ENCODE data around the gene SYNRG. TPM values are rescaled to one million over a fixed set of nuclear protein-coding genes. Genes with fewer than 3 reads are reported as not detected.

Gene SYNRG
- total RNA-seq, 1 experiment from 2014 or later, result 18.0 TPM

DNA sequence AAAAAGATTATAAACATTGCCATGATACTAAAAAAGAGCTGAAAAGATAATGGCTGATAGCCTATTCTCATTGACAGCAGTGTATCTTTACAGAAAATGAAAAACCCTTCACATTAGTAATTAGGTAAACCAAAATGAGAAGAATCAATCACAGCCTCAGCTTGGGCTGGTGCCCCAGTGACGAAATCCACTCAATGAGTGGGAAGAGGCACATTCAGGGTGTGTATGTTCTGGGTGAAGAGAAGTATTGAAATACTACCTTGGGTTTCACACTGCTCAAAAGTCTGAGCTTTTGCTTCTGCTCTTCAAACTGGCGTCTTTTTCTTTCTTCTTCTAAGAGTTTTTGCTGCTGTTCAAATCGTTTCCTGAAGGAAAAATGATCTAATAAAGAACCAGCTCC lies 24.2 kb downstream of the SYNRG start:
- no TSS peak for BruUV-seq (replicated peaks)
- ChIA-PET POLR2A (interaction anchor here (0.6 to 1.4 kb wide), 3 partner anchors 10 to 168 kb away, joined by 3 to 7 read pairs (median 3); no protein-coding TSS in a partner anchor), CTCF (no interaction called here)
- TF ChIP-seq, protein P1, sequence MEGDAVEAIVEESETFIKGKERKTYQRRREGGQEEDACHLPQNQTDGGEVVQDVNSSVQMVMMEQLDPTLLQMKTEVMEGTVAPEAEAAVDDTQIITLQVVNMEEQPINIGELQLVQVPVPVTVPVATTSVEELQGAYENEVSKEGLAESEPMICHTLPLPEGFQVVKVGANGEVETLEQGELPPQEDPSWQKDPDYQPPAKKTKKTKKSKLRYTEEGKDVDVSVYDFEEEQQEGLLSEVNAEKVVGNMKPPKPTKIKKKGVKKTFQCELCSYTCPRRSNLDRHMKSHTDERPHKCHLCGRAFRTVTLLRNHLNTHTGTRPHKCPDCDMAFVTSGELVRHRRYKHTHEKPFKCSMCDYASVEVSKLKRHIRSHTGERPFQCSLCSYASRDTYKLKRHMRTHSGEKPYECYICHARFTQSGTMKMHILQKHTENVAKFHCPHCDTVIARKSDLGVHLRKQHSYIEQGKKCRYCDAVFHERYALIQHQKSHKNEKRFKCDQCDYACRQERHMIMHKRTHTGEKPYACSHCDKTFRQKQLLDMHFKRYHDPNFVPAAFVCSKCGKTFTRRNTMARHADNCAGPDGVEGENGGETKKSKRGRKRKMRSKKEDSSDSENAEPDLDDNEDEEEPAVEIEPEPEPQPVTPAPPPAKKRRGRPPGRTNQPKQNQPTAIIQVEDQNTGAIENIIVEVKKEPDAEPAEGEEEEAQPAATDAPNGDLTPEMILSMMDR (IDR thresholded peaks at IDR 0.05; ENCODE audit: unreplicated experiment), result no peak
- H3K27me3 Mint-ChIP-seq (ENCODE audit: insufficient read depth, unreplicated experiment), result no peaks in the 10 kb centered on the region
- H3K27ac Mint-ChIP-seq (ENCODE audit: low read depth, unreplicated experiment), result no peak overlapping the region
- H3K36me3 Mint-ChIP-seq (ENCODE audit: insufficient read depth, unreplicated experiment), result peaks cover 59% of the 10 kb centered on the region
- intact Hi-C loops (cut with micrococcal nuclease), result no loop called here
- peaks cover 7% of the 10 kb centered on the region for H3K9me3 Mint-ChIP-seq (ENCODE audit: unreplicated experiment)
- DNase-seq (ENCODE audit: unreplicated experiment), result no peak
- peaks cover 13% of the 10 kb centered on the region for H3K4me1 Mint-ChIP-seq (ENCODE audit: insufficient read depth, unreplicated experiment)
- H3K4me3 Mint-ChIP-seq (ENCODE audit: unreplicated experiment), result no peak overlapping the region

DNA sequence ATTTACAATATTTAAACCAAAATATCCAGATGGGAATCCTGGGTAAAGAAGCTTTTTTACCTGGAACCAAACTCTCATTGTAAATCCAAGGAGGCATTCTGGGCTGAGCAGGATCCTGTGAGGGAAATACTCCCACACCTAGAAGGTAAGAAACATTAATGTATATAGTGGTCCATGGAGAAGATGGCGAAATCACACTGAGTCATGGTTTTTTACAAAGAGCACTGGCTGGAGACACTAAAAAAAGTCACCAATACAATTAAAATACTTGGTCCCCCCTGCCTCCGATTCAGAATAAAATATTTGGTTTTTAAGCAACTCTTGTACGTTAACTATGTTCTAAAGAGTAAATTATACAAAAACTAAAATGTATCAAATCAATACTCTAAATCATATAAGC lies 32.9 kb downstream of the SYNRG start:
- ChIA-PET POLR2A (no interaction called here), CTCF (no interaction called here)
- peaks cover 14% of the 10 kb centered on the region for H3K9me3 Mint-ChIP-seq (ENCODE audit: unreplicated experiment)
- TF ChIP-seq, protein P1 (IDR thresholded peaks at IDR 0.05; ENCODE audit: unreplicated experiment), result no peak
- H3K4me3 Mint-ChIP-seq (ENCODE audit: unreplicated experiment), result no peak overlapping the region
- no peak overlapping the region for H3K27ac Mint-ChIP-seq (ENCODE audit: low read depth, unreplicated experiment)
- H3K27me3 Mint-ChIP-seq (ENCODE audit: insufficient read depth, unreplicated experiment), result no peaks in the 10 kb centered on the region
- intact Hi-C loops (cut with micrococcal nuclease), result no loop called here
- no peaks in the 10 kb centered on the region for H3K4me1 Mint-ChIP-seq (ENCODE audit: insufficient read depth, unreplicated experiment)
- no TSS peak for BruUV-seq (replicated peaks)
- DNase-seq (ENCODE audit: unreplicated experiment), result peak; percentile 48
- peaks cover 73% of the 10 kb centered on the region for H3K36me3 Mint-ChIP-seq (ENCODE audit: insufficient read depth, unreplicated experiment)

DNA sequence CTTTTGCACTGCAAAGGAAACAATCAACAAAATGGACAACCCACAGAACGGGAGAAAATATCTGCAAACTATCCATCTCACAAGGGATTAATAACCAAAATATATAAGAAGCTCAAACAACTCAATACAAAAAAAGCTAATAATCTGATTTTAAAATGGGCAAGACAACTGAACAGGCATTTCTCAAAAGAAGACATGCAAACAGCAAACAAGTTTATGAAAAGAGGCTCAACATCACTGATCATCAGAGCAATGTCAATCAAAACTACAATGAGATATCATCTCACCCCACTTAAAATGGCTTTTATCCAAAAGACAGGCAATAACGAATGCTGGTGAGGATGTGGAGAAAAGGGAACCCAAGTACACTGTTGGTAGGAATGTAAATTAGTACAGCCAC lies 34.8 kb downstream of the SYNRG start:
- intact Hi-C loops (cut with micrococcal nuclease), result no loop called here
- CTCF ChIA-PET, result interaction anchor here (0.6 to 1.2 kb wide), 2 partner anchors 47 to 749 kb away, joined by 3 read pairs; no protein-coding TSS in a partner anchor
- H3K9me3 Mint-ChIP-seq (ENCODE audit: unreplicated experiment), result peaks cover 14% of the 10 kb centered on the region

DNA sequence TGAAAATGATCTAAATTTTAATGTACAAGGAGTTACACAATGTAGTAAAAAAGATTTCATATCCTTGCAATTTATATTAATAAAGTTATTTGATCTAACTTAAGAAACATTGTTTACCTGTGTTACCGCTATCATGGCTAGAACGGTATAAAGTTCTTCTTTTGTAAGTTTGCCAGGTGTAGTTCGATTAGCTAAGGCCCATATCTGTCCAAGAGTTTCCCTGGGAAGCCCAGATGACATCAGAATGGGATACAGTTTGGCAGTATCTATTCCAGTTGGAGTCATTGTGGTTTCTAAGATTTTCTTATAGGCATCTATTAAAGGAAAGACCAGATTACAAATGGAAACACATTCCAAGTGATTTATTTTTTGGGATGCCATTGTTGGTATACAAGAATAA lies 37.5 kb downstream of the SYNRG start:
- ChIA-PET CTCF (interaction anchor here (0.9 to 3.6 kb wide), 2 partner anchors 43 to 210 kb away, joined by 3 to 34 read pairs; no protein-coding TSS in a partner anchor), POLR2A (interaction anchor here (0.6 kb wide), 1 partner anchor 29 kb away, joined by 3 read pairs; no protein-coding TSS in a partner anchor)
- Mint-ChIP-seq H3K27me3 (ENCODE audit: insufficient read depth, unreplicated experiment) (no peaks in the 10 kb centered on the region), H3K27ac (ENCODE audit: low read depth, unreplicated experiment) (no peak overlapping the region), H3K4me3 (ENCODE audit: unreplicated experiment) (no peak overlapping the region), H3K9me3 (ENCODE audit: unreplicated experiment) (peaks cover 14% of the 10 kb centered on the region), H3K4me1 (ENCODE audit: insufficient read depth, unreplicated experiment) (peaks cover 10% of the 10 kb centered on the region), H3K36me3 (ENCODE audit: insufficient read depth, unreplicated experiment) (peaks cover 76% of the 10 kb centered on the region)
- BruUV-seq (replicated peaks), result no TSS peak
- no peak for DNase-seq (ENCODE audit: unreplicated experiment)
- intact Hi-C loops (cut with micrococcal nuclease), result no loop called here
- TF ChIP-seq, protein P1 (IDR thresholded peaks at IDR 0.05; ENCODE audit: unreplicated experiment), result no peak

More for the DNA sequence above, 34.8 kb downstream of the SYNRG start:
- POLR2A ChIA-PET, result interaction anchor here (0.7 to 1.5 kb wide), 2 partner anchors 11 to 47 kb away, joined by 3 to 7 read pairs; no protein-coding TSS in a partner anchor
- Mint-ChIP-seq H3K4me3 (ENCODE audit: unreplicated experiment) (no peak overlapping the region), H3K36me3 (ENCODE audit: insufficient read depth, unreplicated experiment) (peaks cover 77% of the 10 kb centered on the region), H3K4me1 (ENCODE audit: insufficient read depth, unreplicated experiment) (peaks cover 5% of the 10 kb centered on the region), H3K27ac (ENCODE audit: low read depth, unreplicated experiment) (no peak overlapping the region), H3K27me3 (ENCODE audit: insufficient read depth, unreplicated experiment) (no peaks in the 10 kb centered on the region)
- no TSS peak for BruUV-seq (replicated peaks)
- TF ChIP-seq, protein P1 (IDR thresholded peaks at IDR 0.05; ENCODE audit: unreplicated experiment), result no peak
- DNase-seq (ENCODE audit: unreplicated experiment), result no peak

Data from MCF 10A (cell line).